ENCODE measurements around the gene MXRA8.
"Not testable (repeated sequence)": the region's sequence is repeated elsewhere in the genome, so short reads cannot be mapped to it uniquely, and the experiment has no call there.

MXRA8 gene

GRCh38 chr1:1394116-1394515 lies 35.8 kb upstream of the MXRA8 start:
- no peak for TF ChIP-seq SPI1 (IDR thresholded peaks at IDR 0.05; ENCODE audit: low read depth, low read length)
- no peak for TF ChIP-seq PAX5 (IDR thresholded peaks at IDR 0.05; ENCODE audit: insufficient read depth, low read length, severe bottlenecking)
- no peak for TF ChIP-seq POU2F2 (IDR thresholded peaks at IDR 0.05; ENCODE audit: low read depth, low read length)
- no peak for TF ChIP-seq TAF1 (IDR thresholded peaks at IDR 0.05; ENCODE audit: low read depth, low read length)
- no peak for TF ChIP-seq POLR2AphosphoS5 (IDR thresholded peaks at IDR 0.05; ENCODE audit: low read depth, low read length)
- TF ChIP-seq POLR2A (IDR thresholded peaks at IDR 0.05; ENCODE audit: low read depth, low read length) = no peak
- FAIRE-seq (no peak), DNase-seq (ENCODE audit: insufficient read length, low spot score) (no peak)

DNA sequence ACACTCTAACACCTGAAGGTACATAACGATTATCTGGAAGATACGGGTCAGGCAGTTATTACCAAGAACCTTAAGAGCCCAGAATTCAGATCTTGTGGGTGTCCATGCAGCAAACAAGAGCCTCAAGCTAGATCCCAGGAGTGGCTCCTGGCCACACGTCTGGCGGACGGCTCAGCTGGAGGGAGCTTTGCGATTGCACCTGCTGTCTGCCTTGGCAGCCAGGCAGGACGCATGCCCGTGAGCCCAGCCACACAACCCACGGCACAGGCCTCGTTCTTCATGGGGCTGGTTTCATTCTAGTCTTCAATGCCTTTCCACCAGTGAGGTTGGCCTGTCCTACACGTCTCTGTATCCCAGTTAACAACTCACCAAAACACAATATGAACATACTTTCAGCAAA lies 35.1 kb upstream of the MXRA8 start:
- no peak for DNase-seq (ENCODE audit: insufficient read length, low spot score)
- TF ChIP-seq POLR2AphosphoS5 (IDR thresholded peaks at IDR 0.05; ENCODE audit: low read depth, low read length) (no peak), TAF1 (IDR thresholded peaks at IDR 0.05; ENCODE audit: low read depth, low read length) (no peak)
- no peak for FAIRE-seq

DNA sequence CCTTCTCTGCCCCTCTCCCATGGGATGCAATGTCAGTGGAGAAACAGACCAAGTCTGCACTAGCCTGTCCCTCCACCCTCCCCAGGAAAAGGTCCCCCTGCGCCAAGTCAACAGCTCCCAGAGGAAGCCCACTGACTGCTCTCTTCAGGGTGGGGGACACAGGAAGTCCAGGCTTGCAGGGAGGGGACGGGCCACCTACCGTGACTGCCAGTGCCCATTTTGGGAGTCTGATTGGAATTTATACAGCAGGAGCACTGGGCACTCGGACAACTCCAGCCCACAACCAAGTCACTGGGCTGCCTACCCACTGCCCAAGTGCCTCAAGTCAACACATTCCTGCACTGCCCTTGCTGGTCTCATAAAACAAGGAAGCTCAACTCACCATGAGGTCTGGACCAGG lies 34.7 kb upstream of the MXRA8 start:
- DNase-seq (ENCODE audit: insufficient read length, low spot score) (no peak), FAIRE-seq (no peak)
- TF ChIP-seq POLR2A (IDR thresholded peaks at IDR 0.05; ENCODE audit: low read depth, low read length) (no peak), POLR2AphosphoS5 (IDR thresholded peaks at IDR 0.05; ENCODE audit: low read depth, low read length) (0 out of 2 replicates have a peak, but pooled peaks have one; percentile 23)

DNA sequence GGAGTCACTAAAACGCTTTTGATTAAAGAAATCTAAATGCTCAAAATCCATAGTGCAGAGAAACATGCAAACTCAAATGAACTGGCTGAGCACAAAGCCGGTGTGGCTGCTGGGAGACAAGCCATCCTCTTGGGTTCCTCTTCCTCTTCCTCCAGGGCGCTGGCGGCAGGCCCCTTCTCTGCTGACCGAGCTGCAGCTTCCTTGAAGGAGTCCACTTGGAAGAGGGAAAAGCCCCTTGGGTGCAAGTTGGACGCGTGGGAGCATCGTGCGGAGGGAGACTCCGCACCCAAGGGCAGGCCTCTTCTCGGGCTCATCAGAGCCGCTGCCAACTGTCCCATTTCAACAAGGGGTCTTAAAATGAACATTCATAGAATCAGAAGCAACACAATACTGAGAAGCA lies 32.9 kb upstream of the MXRA8 start:
- DNase-seq (ENCODE audit: insufficient read length, low spot score) (no peak), FAIRE-seq (no peak)
- TF ChIP-seq PAX5 (IDR thresholded peaks at IDR 0.05; ENCODE audit: insufficient read depth, low read length, severe bottlenecking) (no peak), SPI1 (IDR thresholded peaks at IDR 0.05; ENCODE audit: low read depth, low read length) (no peak), POLR2A (IDR thresholded peaks at IDR 0.05; ENCODE audit: low read depth, low read length) (no peak), POLR2AphosphoS5 (IDR thresholded peaks at IDR 0.05; ENCODE audit: low read depth, low read length) (no peak), TAF1 (IDR thresholded peaks at IDR 0.05; ENCODE audit: low read depth, low read length) (no peak), POU2F2 (IDR thresholded peaks at IDR 0.05; ENCODE audit: low read depth, low read length) (no peak)

GRCh38 chr1:1390675-1391074 lies 32.3 kb upstream of the MXRA8 start:
- DNase-seq (ENCODE audit: insufficient read length, low spot score) = no peak
- no peak for FAIRE-seq
- TF ChIP-seq SPI1 (IDR thresholded peaks at IDR 0.05; ENCODE audit: low read depth, low read length) (no peak), PAX5 (IDR thresholded peaks at IDR 0.05; ENCODE audit: insufficient read depth, low read length, severe bottlenecking) (no peak), POU2F2 (IDR thresholded peaks at IDR 0.05; ENCODE audit: low read depth, low read length) (no peak)

DNA sequence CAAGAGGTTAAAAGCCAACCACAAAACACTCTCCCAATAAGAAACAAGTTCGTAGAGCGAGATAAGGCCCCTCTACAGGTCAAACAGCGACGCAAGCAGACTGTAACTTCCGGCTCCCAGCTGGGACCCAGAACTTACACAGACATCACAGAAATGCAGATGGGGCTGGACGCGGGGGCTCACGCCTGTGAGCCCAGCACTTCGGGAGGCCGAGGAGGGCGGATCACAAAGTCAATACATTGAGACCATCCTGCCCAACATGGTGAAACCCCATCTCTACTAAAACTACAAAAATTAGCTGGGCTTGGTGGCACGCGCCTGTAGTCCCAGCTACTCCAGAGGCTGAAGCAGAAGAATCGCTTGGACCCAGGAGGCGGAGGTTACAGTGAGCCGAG lies 29.7 kb upstream of the MXRA8 start:
- no peak for FAIRE-seq
- TF ChIP-seq PAX5 (IDR thresholded peaks at IDR 0.05; ENCODE audit: insufficient read depth, low read length, severe bottlenecking) (no peak), POLR2A (IDR thresholded peaks at IDR 0.05; ENCODE audit: low read depth, low read length) (peak; percentile 4; the same call in 1 of the 2 replicates), POU2F2 (IDR thresholded peaks at IDR 0.05; ENCODE audit: low read depth, low read length) (no peak), SPI1 (IDR thresholded peaks at IDR 0.05; ENCODE audit: low read depth, low read length) (no peak), TAF1 (IDR thresholded peaks at IDR 0.05; ENCODE audit: low read depth, low read length) (no peak)
- DNase-seq (ENCODE audit: insufficient read length, low spot score) = no peak

GRCh38 chr1:1387098-1388077 lies 29.0 kb upstream of the MXRA8 start:
- TF ChIP-seq SPI1 (IDR thresholded peaks at IDR 0.05; ENCODE audit: low read depth, low read length) (no peak), TAF1 (IDR thresholded peaks at IDR 0.05; ENCODE audit: low read depth, low read length) (no peak), POLR2A (IDR thresholded peaks at IDR 0.05; ENCODE audit: low read depth, low read length) (peak; percentile 20; the same call in 1 of the 2 replicates)
- no peak for DNase-seq (ENCODE audit: insufficient read length, low spot score)
- FAIRE-seq = no peak

DNA sequence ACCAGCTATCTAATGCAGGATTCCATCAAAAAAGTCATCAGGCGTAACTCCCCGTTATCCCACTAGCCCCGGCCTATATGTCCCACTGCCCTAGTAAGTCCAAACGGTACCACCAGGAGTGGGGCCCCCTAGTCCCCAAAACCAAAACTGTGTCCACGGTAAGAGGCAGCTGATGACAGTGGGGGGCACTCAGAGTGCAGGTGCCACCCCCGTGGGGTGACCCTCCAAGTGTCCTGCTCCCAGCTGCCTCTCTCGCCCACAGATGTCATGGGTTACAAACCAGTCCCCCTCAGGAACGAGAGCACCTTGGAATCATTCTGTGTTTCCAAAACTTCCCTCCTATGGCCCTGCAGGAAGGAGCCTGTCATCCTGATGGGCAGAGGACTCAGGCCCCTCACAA lies 27.6 kb upstream of the MXRA8 start:
- TF ChIP-seq POLR2A (IDR thresholded peaks at IDR 0.05; ENCODE audit: low read depth, low read length) (no peak), POLR2AphosphoS5 (IDR thresholded peaks at IDR 0.05; ENCODE audit: low read depth, low read length) (no peak; the same call in 1 of the 2 replicates), PAX5 (IDR thresholded peaks at IDR 0.05; ENCODE audit: insufficient read depth, low read length, severe bottlenecking) (no peak)
- no peak for FAIRE-seq
- DNase-seq (ENCODE audit: insufficient read length, low spot score) = no peak

DNA sequence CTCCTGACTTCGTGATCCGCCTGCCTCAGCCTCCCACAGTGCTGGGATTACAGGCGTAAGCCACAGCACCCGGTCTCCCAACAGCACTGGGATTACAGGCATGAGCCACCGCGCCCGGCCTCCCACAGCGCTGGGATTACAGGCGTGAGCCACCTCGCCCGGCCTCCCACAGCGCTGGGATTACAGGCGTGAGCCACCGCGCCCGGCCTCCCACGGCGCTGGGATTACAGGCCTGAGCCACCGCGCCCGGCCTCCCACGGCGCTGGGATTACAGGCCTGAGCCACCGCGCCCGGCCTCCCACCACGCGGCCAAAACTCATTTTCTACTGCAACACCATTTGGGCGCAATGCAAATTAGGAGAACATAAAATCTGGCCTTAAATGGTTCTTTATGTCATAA lies 27.0 kb upstream of the MXRA8 start:
- not testable (repeated sequence) for DNase-seq (ENCODE audit: insufficient read length, low spot score); FAIRE-seq

- no peak for TF ChIP-seq SPI1 (IDR thresholded peaks at IDR 0.05; ENCODE audit: low read depth, low read length)
- no peak for TF ChIP-seq POU2F2 (IDR thresholded peaks at IDR 0.05; ENCODE audit: low read depth, low read length)
- FAIRE-seq (no peak), DNase-seq (ENCODE audit: insufficient read length, low spot score) (no peak)
These were observed 22.9 kb upstream of the MXRA8 start for GRCh38 chr1:1381294-1381693.

DNA sequence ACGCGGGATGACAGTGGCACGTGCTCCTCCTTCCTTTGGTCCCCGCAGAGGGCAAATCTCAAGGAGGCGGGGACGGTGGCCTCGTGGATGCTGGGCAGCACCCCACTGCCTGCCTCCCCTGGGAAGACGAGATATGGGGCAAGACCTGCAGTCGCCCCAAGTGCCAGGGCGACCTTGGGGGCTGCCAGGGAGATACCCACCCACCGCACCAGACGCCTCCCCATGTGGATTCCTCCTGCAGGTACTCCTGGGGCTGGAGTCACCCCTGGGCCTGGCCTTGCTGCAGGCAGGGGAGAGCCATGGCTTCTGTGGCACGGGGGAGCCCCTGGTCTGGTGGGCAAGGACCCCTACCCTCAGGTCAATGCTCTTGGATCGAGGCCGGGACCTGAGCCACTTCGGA lies 22.5 kb upstream of the MXRA8 start:
- DNase-seq (ENCODE audit: insufficient read length, low spot score) = no peak
- TF ChIP-seq TAF1 (IDR thresholded peaks at IDR 0.05; ENCODE audit: low read depth, low read length) (no peak), POLR2AphosphoS5 (IDR thresholded peaks at IDR 0.05; ENCODE audit: low read depth, low read length) (no peak), POU2F2 (IDR thresholded peaks at IDR 0.05; ENCODE audit: low read depth, low read length) (no peak), SPI1 (IDR thresholded peaks at IDR 0.05; ENCODE audit: low read depth, low read length) (no peak), POLR2A (IDR thresholded peaks at IDR 0.05; ENCODE audit: low read depth, low read length) (no peak), PAX5 (IDR thresholded peaks at IDR 0.05; ENCODE audit: insufficient read depth, low read length, severe bottlenecking) (no peak)
- no peak for FAIRE-seq
